Measurements from ENCODE around the gene PI4KB. TPM values are rescaled to one million over a fixed set of nuclear protein-coding genes. Genes with fewer than 3 reads are reported as not detected.
A peak's percentile ranks its signal among the peaks of the same experiment; 100 is the strongest.

PI4KB gene
- total RNA-seq, 1 donor from 2014 or later = 54.7 TPM

DNA sequence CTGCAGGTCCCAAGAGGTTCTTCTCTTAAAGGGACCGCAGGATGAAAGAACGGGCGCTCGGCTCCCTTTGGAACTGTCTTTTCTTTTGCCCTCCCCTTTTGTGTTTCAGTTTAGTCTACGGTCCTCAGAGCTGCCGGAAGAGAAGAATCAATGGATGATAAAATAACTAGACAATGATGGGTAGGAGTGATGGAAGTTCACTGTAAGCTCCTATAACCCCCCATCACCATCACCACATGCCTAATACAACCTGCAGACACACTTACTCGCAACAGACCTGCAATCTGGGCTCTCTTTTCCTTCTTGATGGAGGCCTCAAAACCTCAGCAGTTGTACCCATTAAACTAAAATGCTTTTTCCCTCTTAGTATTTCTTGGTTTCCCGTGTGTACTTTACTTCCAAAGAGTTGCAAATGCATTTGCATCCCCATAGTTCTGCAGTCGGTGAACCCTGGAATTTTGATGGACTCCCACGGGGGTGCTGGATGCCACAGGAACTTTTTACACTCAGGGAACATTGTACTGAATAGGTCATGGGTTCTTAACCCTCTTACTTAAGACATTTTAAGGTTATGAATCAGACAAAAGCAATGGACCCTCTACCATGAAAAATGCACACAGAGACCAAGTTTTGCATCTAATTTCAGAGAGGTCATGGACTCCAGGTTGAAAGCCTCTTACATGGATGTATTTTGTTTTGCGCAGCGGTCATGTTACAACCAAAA lies 20.5 kb upstream of the PI4KB start:
- peak overlapping the region; percentile 96 for H3K27ac Mint-ChIP-seq (ENCODE audit: unreplicated experiment)
- H3K9me3 Mint-ChIP-seq (ENCODE audit: low read depth) = no peaks in the 10 kb centered on the region
- DNase-seq (ENCODE audit: low spot score) = no peak
- H3K36me3 Mint-ChIP-seq (ENCODE audit: low read depth) = peaks cover 12% of the 10 kb centered on the region
- H3K4me3 Mint-ChIP-seq (ENCODE audit: unreplicated experiment) = peak overlapping the region; percentile 89
- peaks cover 25% of the 10 kb centered on the region for H3K4me1 Mint-ChIP-seq (ENCODE audit: low read depth)
- no peaks in the 10 kb centered on the region for H3K27me3 Mint-ChIP-seq (ENCODE audit: low read depth)
- TF ChIP-seq, protein P1, sequence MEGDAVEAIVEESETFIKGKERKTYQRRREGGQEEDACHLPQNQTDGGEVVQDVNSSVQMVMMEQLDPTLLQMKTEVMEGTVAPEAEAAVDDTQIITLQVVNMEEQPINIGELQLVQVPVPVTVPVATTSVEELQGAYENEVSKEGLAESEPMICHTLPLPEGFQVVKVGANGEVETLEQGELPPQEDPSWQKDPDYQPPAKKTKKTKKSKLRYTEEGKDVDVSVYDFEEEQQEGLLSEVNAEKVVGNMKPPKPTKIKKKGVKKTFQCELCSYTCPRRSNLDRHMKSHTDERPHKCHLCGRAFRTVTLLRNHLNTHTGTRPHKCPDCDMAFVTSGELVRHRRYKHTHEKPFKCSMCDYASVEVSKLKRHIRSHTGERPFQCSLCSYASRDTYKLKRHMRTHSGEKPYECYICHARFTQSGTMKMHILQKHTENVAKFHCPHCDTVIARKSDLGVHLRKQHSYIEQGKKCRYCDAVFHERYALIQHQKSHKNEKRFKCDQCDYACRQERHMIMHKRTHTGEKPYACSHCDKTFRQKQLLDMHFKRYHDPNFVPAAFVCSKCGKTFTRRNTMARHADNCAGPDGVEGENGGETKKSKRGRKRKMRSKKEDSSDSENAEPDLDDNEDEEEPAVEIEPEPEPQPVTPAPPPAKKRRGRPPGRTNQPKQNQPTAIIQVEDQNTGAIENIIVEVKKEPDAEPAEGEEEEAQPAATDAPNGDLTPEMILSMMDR (IDR thresholded peaks at IDR 0.05) = no peak

DNA sequence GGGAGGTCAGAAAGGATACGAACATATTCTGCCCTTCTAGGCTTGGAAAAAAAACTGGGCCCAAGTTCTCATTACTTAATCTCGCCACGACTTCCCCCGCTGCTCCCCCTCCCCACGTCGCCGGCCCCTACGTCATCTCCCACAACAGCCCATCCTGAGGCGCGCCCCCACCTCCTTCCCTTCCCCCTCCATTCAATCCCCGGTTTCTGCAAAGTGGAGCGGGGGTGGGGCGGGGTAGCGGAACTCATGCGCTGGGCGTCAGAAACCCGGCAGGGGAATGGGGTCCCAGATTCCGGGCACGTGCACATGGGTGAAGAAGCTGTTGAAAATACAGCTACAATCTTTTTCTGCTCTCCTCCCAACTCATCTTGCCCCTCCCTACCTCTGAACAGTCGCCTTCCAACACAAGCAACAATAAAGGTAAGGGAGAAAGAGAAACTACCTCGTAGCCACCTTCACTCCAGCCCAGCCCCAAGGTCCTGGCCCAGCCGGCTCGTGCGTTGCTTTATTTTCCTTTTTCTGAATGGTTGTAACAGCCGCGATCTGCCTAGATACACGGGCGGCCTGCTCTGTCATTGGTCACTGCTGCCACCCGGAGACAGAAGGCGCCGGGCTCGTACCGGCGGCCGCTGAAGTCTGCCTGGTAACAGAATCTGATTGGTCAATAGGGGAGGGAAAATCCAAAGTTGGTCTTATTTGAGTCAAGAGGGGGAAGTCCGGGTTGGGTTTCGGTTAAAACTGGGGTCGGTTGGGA lies 19.7 kb upstream of the PI4KB start, which contains the start of gene RFX5:
TSS of gene RFX5 (minus strand) at position 484 of the 754 bp plus-strand sequence. CDS start 932 bp downstream, outside the sequence.
- Mint-ChIP-seq H3K9me3 (ENCODE audit: low read depth) (no peaks in the 10 kb centered on the region), H3K27ac (ENCODE audit: unreplicated experiment) (peak within 1 kb of the TSS; percentile 96), H3K4me1 (ENCODE audit: low read depth) (peaks cover 25% of the 10 kb centered on the region), H3K36me3 (ENCODE audit: low read depth) (peaks cover 14% of the 10 kb centered on the region), H3K27me3 (ENCODE audit: low read depth) (no peaks in the 10 kb centered on the region), H3K4me3 (ENCODE audit: unreplicated experiment) (peak within 1 kb of the TSS; percentile 89)
- no peak for DNase-seq (ENCODE audit: low spot score)
- TF ChIP-seq, protein P1 (IDR thresholded peaks at IDR 0.05) = no peak

- Mint-ChIP-seq H3K4me3 (ENCODE audit: unreplicated experiment) (peak overlapping the region; percentile 89), H3K4me1 (ENCODE audit: low read depth) (peaks cover 25% of the 10 kb centered on the region), H3K27me3 (ENCODE audit: low read depth) (no peaks in the 10 kb centered on the region), H3K27ac (ENCODE audit: unreplicated experiment) (peak overlapping the region; percentile 96), H3K9me3 (ENCODE audit: low read depth) (no peaks in the 10 kb centered on the region), H3K36me3 (ENCODE audit: low read depth) (peaks cover 14% of the 10 kb centered on the region)
- DNase-seq (ENCODE audit: low spot score) = no peak
- TF ChIP-seq, protein P1 (IDR thresholded peaks at IDR 0.05) = no peak
Measured at GRCh38 chr1:151346082-151346768, 19.0 kb upstream of the PI4KB start.

- Mint-ChIP-seq H3K27me3 (ENCODE audit: low read depth) (no peaks in the 10 kb centered on the region), H3K27ac (ENCODE audit: unreplicated experiment) (no peak overlapping the region), H3K9me3 (ENCODE audit: low read depth) (no peaks in the 10 kb centered on the region), H3K4me1 (ENCODE audit: low read depth) (peaks cover 30% of the 10 kb centered on the region), H3K4me3 (ENCODE audit: unreplicated experiment) (no peak overlapping the region), H3K36me3 (ENCODE audit: low read depth) (peaks cover 14% of the 10 kb centered on the region)
- TF ChIP-seq, protein P1 (IDR thresholded peaks at IDR 0.05) = no peak
- no peak for DNase-seq (ENCODE audit: low spot score)
Measured at GRCh38 chr1:151344291-151344690, 17.1 kb upstream of the PI4KB start.

- DNase-seq (ENCODE audit: low spot score) = no peak
- Mint-ChIP-seq H3K9me3 (ENCODE audit: low read depth) (no peaks in the 10 kb centered on the region), H3K4me3 (ENCODE audit: unreplicated experiment) (no peak overlapping the region), H3K27me3 (ENCODE audit: low read depth) (no peaks in the 10 kb centered on the region), H3K4me1 (ENCODE audit: low read depth) (peaks cover 30% of the 10 kb centered on the region), H3K36me3 (ENCODE audit: low read depth) (peaks cover 14% of the 10 kb centered on the region), H3K27ac (ENCODE audit: unreplicated experiment) (peak overlapping the region; percentile 43)
- TF ChIP-seq, protein P1 (IDR thresholded peaks at IDR 0.05) = no peak
Measured at GRCh38 chr1:151343587-151343986, 16.4 kb upstream of the PI4KB start.

Data from chondrocyte (in vitro differentiated cells).